ENCODE results near the gene ARL5A. TPM values are rescaled to one million over a fixed set of nuclear protein-coding genes. Genes with fewer than 3 reads are reported as not detected.

ARL5A gene
- total and polyA plus RNA-seq, 9 of the 15 experiments (the other 6 are each of a cell fraction or from before 2014, with no cell fraction given): 16.3 to 117 (median 88.4) TPM

DNA sequence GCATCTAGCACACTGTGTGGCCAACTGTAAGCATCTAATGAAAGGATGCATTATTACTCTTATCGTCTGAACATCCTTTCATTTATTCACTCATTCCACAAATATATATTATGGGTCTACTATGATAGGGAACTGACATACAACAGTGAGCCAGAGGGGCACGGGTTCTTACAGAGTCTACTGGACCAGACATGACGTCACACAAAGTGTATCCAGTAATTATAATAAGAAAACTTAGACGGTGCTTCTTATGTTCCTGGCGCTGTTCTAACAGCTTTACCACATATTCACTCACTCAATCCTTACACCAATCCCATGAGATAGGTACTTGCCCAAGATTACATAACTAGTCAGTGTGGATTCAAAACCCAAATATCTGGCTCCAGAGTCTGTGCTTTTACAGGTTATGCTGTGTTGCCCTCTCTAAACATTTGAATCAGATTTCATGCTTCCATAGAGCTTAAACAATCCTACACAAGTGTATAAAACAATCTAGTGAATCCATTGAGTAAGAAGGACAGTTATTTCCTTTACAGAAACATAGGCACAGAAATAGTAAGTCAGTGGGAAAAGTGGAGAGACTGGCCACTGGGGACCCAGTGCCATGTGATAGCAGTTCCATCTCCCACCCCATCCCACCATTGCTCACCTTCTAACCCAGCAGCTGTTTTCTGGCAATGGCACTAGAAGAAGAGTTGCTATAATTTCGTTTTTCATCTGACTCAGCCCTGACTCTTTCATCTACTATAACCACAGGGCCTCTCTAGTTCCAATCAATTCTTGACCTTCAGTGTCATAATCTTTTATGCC lies 24.2 kb upstream of the ARL5A start:
- FAIRE-seq (no peak), DNase-seq (ENCODE audit: extremely low read depth in 1 of 4, low spot score in 3 of 4) (no peak), ATAC-seq (no peak; the same call in 2 of the 3 replicates)
- no peak overlapping the region for H3K9ac ChIP-seq (ENCODE audit: insufficient read depth in 1 of 2, low read depth in 2 of 2, low read length in 2 of 2)
- BruUV-seq (replicated peaks): no TSS peak
- no peaks in the 10 kb centered on the region for H3K9me3 ChIP-seq (replicated peaks; ENCODE audit: control insufficient read depth, insufficient read depth, low read depth, low read length)
- peaks cover 0 to 14% of the 10 kb centered on the region in 2 experiments; a peak in 3 of 5 replicates for H3K4me1 ChIP-seq (replicated peaks in 1 of 2; ENCODE audit: control insufficient read depth in 2 of 2, insufficient read depth in 2 of 2, low read length in 2 of 2)
- H3K4me3 ChIP-seq: no peak overlapping the region
- TF ChIP-seq ATF1 (CRISPR knock-in tag; IDR thresholded peaks at IDR 0.05) (no peak), ATF1 (tag; IDR thresholded peaks at IDR 0.05) (peak; percentile 55), TEAD1 (CRISPR knock-in tag; IDR thresholded peaks at IDR 0.05) (no peak), CBX2 (IDR thresholded peaks at IDR 0.05; ENCODE audit: insufficient read depth, low read length, poor library complexity, severe bottlenecking) (no peak), ATF7 (IDR thresholded peaks at IDR 0.05) (peak; percentile 43; the same call in 1 of the 2 replicates), CREM (IDR thresholded peaks at IDR 0.05; ENCODE audit: low read depth) (0 out of 2 replicates have a peak, but pooled peaks have one; percentile 8)
- TF ChIP-seq, protein P1, sequence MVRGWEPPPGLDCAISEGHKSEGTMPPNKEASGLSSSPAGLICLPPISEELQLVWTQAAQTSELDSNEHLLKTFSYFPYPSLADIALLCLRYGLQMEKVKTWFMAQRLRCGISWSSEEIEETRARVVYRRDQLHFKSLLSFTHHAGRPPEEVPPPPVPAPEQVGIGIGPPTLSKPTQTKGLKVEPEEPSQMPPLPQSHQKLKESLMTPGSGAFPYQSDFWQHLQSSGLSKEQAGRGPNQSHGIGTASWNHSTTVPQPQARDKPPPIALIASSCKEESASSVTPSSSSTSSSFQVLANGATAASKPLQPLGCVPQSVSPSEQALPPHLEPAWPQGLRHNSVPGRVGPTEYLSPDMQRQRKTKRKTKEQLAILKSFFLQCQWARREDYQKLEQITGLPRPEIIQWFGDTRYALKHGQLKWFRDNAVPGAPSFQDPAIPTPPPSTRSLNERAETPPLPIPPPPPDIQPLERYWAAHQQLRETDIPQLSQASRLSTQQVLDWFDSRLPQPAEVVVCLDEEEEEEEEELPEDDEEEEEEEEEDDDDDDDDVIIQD (CRISPR knock-in tag; IDR thresholded peaks at IDR 0.05): no peak
- TF ChIP-seq, protein P2, sequence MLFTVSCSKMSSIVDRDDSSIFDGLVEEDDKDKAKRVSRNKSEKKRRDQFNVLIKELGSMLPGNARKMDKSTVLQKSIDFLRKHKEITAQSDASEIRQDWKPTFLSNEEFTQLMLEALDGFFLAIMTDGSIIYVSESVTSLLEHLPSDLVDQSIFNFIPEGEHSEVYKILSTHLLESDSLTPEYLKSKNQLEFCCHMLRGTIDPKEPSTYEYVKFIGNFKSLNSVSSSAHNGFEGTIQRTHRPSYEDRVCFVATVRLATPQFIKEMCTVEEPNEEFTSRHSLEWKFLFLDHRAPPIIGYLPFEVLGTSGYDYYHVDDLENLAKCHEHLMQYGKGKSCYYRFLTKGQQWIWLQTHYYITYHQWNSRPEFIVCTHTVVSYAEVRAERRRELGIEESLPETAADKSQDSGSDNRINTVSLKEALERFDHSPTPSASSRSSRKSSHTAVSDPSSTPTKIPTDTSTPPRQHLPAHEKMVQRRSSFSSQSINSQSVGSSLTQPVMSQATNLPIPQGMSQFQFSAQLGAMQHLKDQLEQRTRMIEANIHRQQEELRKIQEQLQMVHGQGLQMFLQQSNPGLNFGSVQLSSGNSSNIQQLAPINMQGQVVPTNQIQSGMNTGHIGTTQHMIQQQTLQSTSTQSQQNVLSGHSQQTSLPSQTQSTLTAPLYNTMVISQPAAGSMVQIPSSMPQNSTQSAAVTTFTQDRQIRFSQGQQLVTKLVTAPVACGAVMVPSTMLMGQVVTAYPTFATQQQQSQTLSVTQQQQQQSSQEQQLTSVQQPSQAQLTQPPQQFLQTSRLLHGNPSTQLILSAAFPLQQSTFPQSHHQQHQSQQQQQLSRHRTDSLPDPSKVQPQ (CRISPR knock-in tag; IDR thresholded peaks at IDR 0.05; ENCODE audit: borderline replicate concordance): no peak
- TF ChIP-seq, protein P3, sequence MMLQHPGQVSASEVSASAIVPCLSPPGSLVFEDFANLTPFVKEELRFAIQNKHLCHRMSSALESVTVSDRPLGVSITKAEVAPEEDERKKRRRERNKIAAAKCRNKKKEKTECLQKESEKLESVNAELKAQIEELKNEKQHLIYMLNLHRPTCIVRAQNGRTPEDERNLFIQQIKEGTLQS (IDR thresholded peaks at IDR 0.05): peak; percentile 31; the same call in 1 of the 2 replicates
- TF ChIP-seq, protein P3 (CRISPR knock-in tag; conservative IDR thresholded peaks at IDR 0.05): no peak
- POLR2A ChIA-PET: interaction anchor here (0.8 kb wide), 1 partner anchor 22 kb away, joined by 3 read pairs; no protein-coding TSS in a partner anchor
- H3K36me3 ChIP-seq (ENCODE audit: control insufficient read depth, insufficient read depth, low read length): no peaks in the 10 kb centered on the region
- H3K9me1 ChIP-seq (ENCODE audit: control insufficient read depth, insufficient read depth, low read length): no peaks in the 10 kb centered on the region
- H4K20me1 ChIP-seq (replicated peaks; ENCODE audit: control insufficient read depth, insufficient read depth, low read length): no peaks in the 10 kb centered on the region
- H3K27me3 ChIP-seq (ENCODE audit: control insufficient read depth in 2 of 2, insufficient read depth in 2 of 2, low read length in 2 of 2): peaks cover 0 to 5% of the 10 kb centered on the region in 2 experiments; a peak in 2 of 5 replicates
- no peak overlapping the region for H2AFZ ChIP-seq (ENCODE audit: low read depth, low read length)
- WGBS (ENCODE audit: insufficient coverage, low coverage, missing lambda C conversion rate): 5% methylated on average over 6 of the region's 6 CpGs
- H3K27ac ChIP-seq (ENCODE audit: extremely low read depth, low read depth, low read length): no peak overlapping the region
- intact Hi-C loops (cut with micrococcal nuclease): no loop called here
- H3K79me2 ChIP-seq (ENCODE audit: control insufficient read depth, insufficient read depth, low read length): no peaks in the 10 kb centered on the region
- no peak overlapping the region for H3K4me2 ChIP-seq (ENCODE audit: insufficient read depth, low read length)
- in situ Hi-C loops (cut with MboI): no loop called here
- CTCF ChIA-PET (ENCODE audit: low intra/inter-chr PET ratio): no interaction called here

Data from K562 (cell line).